HEK293 (cell line): Measurements from ENCODE around the gene AP1AR.

Source experiments
- CTCF ChIA-PET: fragments of 350-600 bp; formaldehyde crosslinking; extraction: SDS; loops from one replicate; lab custom pipeline; 2021; ENCODE audit warnings: antibody characterized with exemption; lab: Yijun Ruan, JAX
- POLR2A ChIA-PET: fragments of 300-600 bp; formaldehyde crosslinking; extraction: SDS; loops from one replicate; lab custom pipeline; 2020; ENCODE audit warnings: antibody characterized with exemption, inconsistent platforms; lab: Yijun Ruan, JAX
- H3K27ac ChIP-seq: fragments of 200-500 bp; sonication (Bioruptor generic); 2 replicates; pipeline ENCODE4 v1.5.1; 2014; ENCODE audit warnings: low read depth, low read length, control low read depth, inconsistent platforms; ENCODE audit errors: extremely low read depth
- H3K36me3 ChIP-seq, 2 experiments: fragments of 200-500 bp in 1 of 2; sonication (Bioruptor generic) in 1 of 2; 1 replicate in 1 of 2; 2 replicates in 1 of 2; pipeline ENCODE4 v1.5.1; 2014 to 2017; ENCODE audit warnings: inconsistent platforms in 2 of 2, low read length in 2 of 2; ENCODE audit not compliant: control insufficient read depth in 2 of 2, insufficient read depth in 1 of 2
- H3K4me1 ChIP-seq: fragments of 200-500 bp; sonication (Bioruptor generic); 2 replicates; pipeline ENCODE4 v1.5.1; 2014; ENCODE audit warnings: mild to moderate bottlenecking, low read length, inconsistent platforms; ENCODE audit not compliant: control insufficient read depth, insufficient read depth
- H3K4me3 ChIP-seq: 2 replicates; pipeline ENCODE4 v1.5.1; 2011; ENCODE audit warnings: low read depth, mild to moderate bottlenecking, control low read depth, low read length, moderate library complexity
- H3K9me3 ChIP-seq: fragments of 200-500 bp; sonication (Bioruptor generic); 2 replicates; pipeline ENCODE4 v1.5.1; 2014; ENCODE audit warnings: low read depth, low read length, inconsistent platforms; ENCODE audit not compliant: control insufficient read depth, insufficient read depth
- AEBP2 ChIP-seq: fragments of 450-650 bp; formaldehyde crosslinking; IDR thresholded peaks from 2 replicates; pipeline ENCODE4 v1.5.1; 2016; ENCODE audit warnings: missing biosample characterization, missing genetic modification characterization, borderline replicate concordance
- ELK4 ChIP-seq: IDR thresholded peaks from 2 replicates; pipeline ENCODE4 v1.6.1; 2011; ENCODE audit warnings: mild to moderate bottlenecking, low read depth, low read length, borderline replicate concordance
- KLF1 ChIP-seq: fragments of 450-650 bp; formaldehyde crosslinking; IDR thresholded peaks from 2 replicates; pipeline ENCODE4 v1.5.1; 2016; ENCODE audit warnings: missing biosample characterization, missing genetic modification characterization
- KLF17 ChIP-seq: fragments of 450-650 bp; formaldehyde crosslinking; IDR thresholded peaks from 2 replicates; pipeline ENCODE4 v1.5.1; 2016; ENCODE audit warnings: missing biosample characterization, missing genetic modification characterization
- SETDB1 ChIP-seq: IDR thresholded peaks from one replicate; pipeline ENCODE4 v1.6.1; 2017; ENCODE audit warnings: mild to moderate bottlenecking, low read length, moderate library complexity, mixed read lengths; ENCODE audit not compliant: insufficient read length
- YY2 ChIP-seq: fragments of 450-650 bp; formaldehyde crosslinking; IDR thresholded peaks from 2 replicates; pipeline ENCODE4 v1.5.1; 2016; ENCODE audit warnings: missing biosample characterization, missing genetic modification characterization
- ZBTB11 ChIP-seq: fragments of 450-650 bp; formaldehyde crosslinking; conservative IDR thresholded peaks from 2 replicates; pipeline ENCODE4 v1.5.1; 2016; ENCODE audit warnings: low read depth, missing biosample characterization, missing genetic modification characterization
- ZBTB7A ChIP-seq: fragments of 450-650 bp; formaldehyde crosslinking; IDR thresholded peaks from 2 replicates; pipeline ENCODE4 v1.5.1; 2016; ENCODE audit warnings: low read depth, missing biosample characterization, missing genetic modification characterization
- ZEB2 ChIP-seq: fragments of 450-650 bp; formaldehyde crosslinking; IDR thresholded peaks from 2 replicates; pipeline ENCODE4 v1.5.1; 2016; ENCODE audit warnings: missing biosample characterization, missing genetic modification characterization
- ZNF114 ChIP-seq: fragments of 450-650 bp; formaldehyde crosslinking; IDR thresholded peaks from 2 replicates; pipeline ENCODE4 v1.5.0; 2017; ENCODE audit warnings: missing biosample characterization, missing genetic modification characterization
- ZNF121 ChIP-seq: fragments of 450-650 bp; formaldehyde crosslinking; IDR thresholded peaks from 2 replicates; pipeline ENCODE4 v1.5.1; 2016; ENCODE audit warnings: missing biosample characterization, missing genetic modification characterization
- ZNF148 ChIP-seq: fragments of 450-650 bp; formaldehyde crosslinking; IDR thresholded peaks from 2 replicates; pipeline ENCODE4 v1.5.0; 2017; ENCODE audit warnings: missing biosample characterization, missing genetic modification characterization, borderline replicate concordance
- ZNF274 ChIP-seq, 2 experiments: fragments of 200-500 bp in 1 of 2; fragments of 450-650 bp in 1 of 2; sonication (Bioruptor generic) in 1 of 2; formaldehyde crosslinking in 1 of 2; IDR thresholded peaks; 2 replicates each; pipeline versions ENCODE4 v1.5.1 to v1.6.1; 2014 to 2016; ENCODE audit warnings: borderline replicate concordance in 1 of 2, inconsistent platforms in 1 of 2, low read length in 1 of 2, missing biosample characterization in 1 of 2, missing genetic modification characterization in 1 of 2
- ZNF362 ChIP-seq: fragments of 450-650 bp; formaldehyde crosslinking; IDR thresholded peaks from 2 replicates; pipeline ENCODE4 v1.5.1; 2016; ENCODE audit warnings: missing biosample characterization, missing genetic modification characterization
- ZNF391 ChIP-seq: fragments of 450-650 bp; formaldehyde crosslinking; IDR thresholded peaks from 2 replicates; pipeline ENCODE4 v1.5.1; 2016; ENCODE audit warnings: low read depth, missing biosample characterization, missing genetic modification characterization, borderline replicate concordance
- ZNF394 ChIP-seq: fragments of 450-650 bp; formaldehyde crosslinking; IDR thresholded peaks from 2 replicates; pipeline ENCODE4 v1.5.1; 2016; ENCODE audit warnings: missing biosample characterization, missing genetic modification characterization, mild to moderate bottlenecking, moderate library complexity, borderline replicate concordance
- ZNF555 ChIP-seq: fragments of 450-650 bp; formaldehyde crosslinking; conservative IDR thresholded peaks from 2 replicates; pipeline ENCODE4 v1.5.1; 2017; ENCODE audit warnings: missing biosample characterization, mild to moderate bottlenecking, missing genetic modification characterization, inconsistent platforms
- ZNF645 ChIP-seq: fragments of 450-650 bp; formaldehyde crosslinking; IDR thresholded peaks from 2 replicates; pipeline ENCODE4; 2016; ENCODE audit warnings: missing biosample characterization, missing genetic modification characterization
- ZSCAN5A ChIP-seq: fragments of 450-650 bp; formaldehyde crosslinking; IDR thresholded peaks from 2 replicates; pipeline ENCODE4 v1.5.1; 2016; ENCODE audit warnings: missing biosample characterization, missing genetic modification characterization
- ZXDB ChIP-seq: fragments of 450-650 bp; formaldehyde crosslinking; IDR thresholded peaks from 2 replicates; pipeline ENCODE4 v1.5.1; 2016; ENCODE audit warnings: missing biosample characterization, missing genetic modification characterization

Gene AP1AR

GRCh38 chr4:112270640-112271421 lies 39.2 kb downstream of the AP1AR start:
- H3K4me3 ChIP-seq: no peak overlapping the region
- CTCF ChIA-PET: no interaction called here
- H3K27ac ChIP-seq: no peak overlapping the region
- no peaks in the 10 kb centered on the region for H3K9me3 ChIP-seq
- H3K4me1 ChIP-seq: no peaks in the 10 kb centered on the region
- H3K36me3 ChIP-seq: peaks cover 0 to 15% of the 10 kb centered on the region in 2 experiments; a peak in 1 of 3 replicates
- POLR2A ChIA-PET: no interaction called here
- TF ChIP-seq ZNF121 (tag by site-specific recombination) (no peak), ZNF362 (no peak), ZNF114 (tag by site-specific recombination) (no peak), ELK4 (no peak), ZEB2 (tag by site-specific recombination) (no peak), KLF17 (no peak), ZBTB7A (tag by site-specific recombination) (no peak), ZNF645 (no peak), KLF1 (tag by site-specific recombination) (no peak), ZNF391 (tag by site-specific recombination) (no peak), ZNF148 (tag by site-specific recombination) (no peak), ZNF555 (tag by site-specific recombination) (no peak), ZNF394 (tag by site-specific recombination) (no peak), ZBTB11 (tag by site-specific recombination) (no peak), AEBP2 (tag by site-specific recombination) (no peak), YY2 (tag by site-specific recombination) (no peak), ZXDB (tag by site-specific recombination) (no peak), ZNF274 (IDR thresholded peaks at IDR 0.05; ENCODE audit: low read length) (no peak), ZNF274 (tag by site-specific recombination; IDR thresholded peaks at IDR 0.05; ENCODE audit: borderline replicate concordance) (no peak), SETDB1 (no peak), ZSCAN5A (no peak)
